Choroid plexus epithelial cell (primary cell): ENCODE data around the gene NFU1.

Experiments
- DNase-seq: peaks from one replicate; pipeline ENCODE4 v3.0.0-alpha.2; 2010; ENCODE audit warnings: low read depth
- H3K4me3 ChIP-seq: 2 replicates; pipeline ENCODE4 v1.5.1; 2011; ENCODE audit warnings: low read depth, mild to moderate bottlenecking, control low read depth, low read length, moderate library complexity
- CTCF ChIP-seq: conservative IDR thresholded peaks from 2 replicates; pipeline ENCODE4 v1.5.1; 2011; ENCODE audit warnings: low read depth, mild to moderate bottlenecking, control low read depth, inconsistent platforms, low read length, moderate library complexity

Gene NFU1

GRCh38 chr2:69384618-69385081 is 52.6 kb downstream of the NFU1 start:
- H3K4me3 ChIP-seq, result peak overlapping the region; percentile 30
- TF ChIP-seq CTCF, result no peak
- DNase-seq, result peak; percentile 20

- no peak for DNase-seq
- H3K4me3 ChIP-seq, result no peak overlapping the region
- no peak for TF ChIP-seq CTCF
Measured at GRCh38 chr2:69383176-69383812, 53.9 kb downstream of the NFU1 start.

- TF ChIP-seq CTCF, result no peak
- DNase-seq, result peak; percentile 2
- no peak overlapping the region for H3K4me3 ChIP-seq
Measured at GRCh38 chr2:69382547-69382946, 54.7 kb downstream of the NFU1 start.

GRCh38 chr2:69381337-69381737 is 55.9 kb downstream of the NFU1 start:
- peak; percentile 55 for DNase-seq
- no peak overlapping the region for H3K4me3 ChIP-seq
- no peak for TF ChIP-seq CTCF

GRCh38 chr2:69380072-69380917 is 56.9 kb downstream of the NFU1 start:
- TF ChIP-seq CTCF, result no peak
- H3K4me3 ChIP-seq, result no peak overlapping the region
- peak; percentile 33 for DNase-seq

- DNase-seq, result no peak
- no peak overlapping the region for H3K4me3 ChIP-seq
- TF ChIP-seq CTCF, result no peak
Measured at GRCh38 chr2:69376403-69376802, 60.8 kb downstream of the NFU1 start.
